HCEC 1CT (cell line): ENCODE measurements around the gene HSPB8.
A peak's percentile ranks its signal among the peaks of the same experiment; 100 is the strongest.

Experiments
- DNase-seq: peaks from one replicate; pipeline ENCODE4 v3.0.0-alpha.2; 2017

The HSPB8 gene

GRCh38 chr12:119178544-119179334 lies at the start of gene HSPB8:
Gene HSPB8, plus strand, starts transcription at chr12:119178931. Its CDS starts 382 bp downstream, at chr12:119179313.
- DNase-seq: peak; percentile 48

- DNase-seq: no peak
These were observed 48.8 kb upstream of the HSPB8 start for GRCh38 chr12:119129827-119130434.

- no peak for DNase-seq
These were observed 48.2 kb upstream of the HSPB8 start for GRCh38 chr12:119130523-119130922.

- DNase-seq: no peak
These were observed 44.3 kb upstream of the HSPB8 start for GRCh38 chr12:119134284-119135072.

GRCh38 chr12:119136811-119137410 lies 41.8 kb upstream of the HSPB8 start:
- no peak for DNase-seq

- no peak for DNase-seq
These were observed 39.3 kb upstream of the HSPB8 start for GRCh38 chr12:119139448-119139847.

GRCh38 chr12:119145367-119145766 lies 33.4 kb upstream of the HSPB8 start:
- DNase-seq: no peak

- no peak for DNase-seq
These were observed 30.8 kb upstream of the HSPB8 start for GRCh38 chr12:119147847-119148448.

- DNase-seq: no peak
These were observed 29.5 kb upstream of the HSPB8 start for GRCh38 chr12:119149270-119149669.

GRCh38 chr12:119151445-119152026 lies 27.2 kb upstream of the HSPB8 start:
- no peak for DNase-seq

- DNase-seq: no peak
These were observed 25.0 kb upstream of the HSPB8 start for GRCh38 chr12:119153477-119154434.

- no peak for DNase-seq
These were observed 24.3 kb upstream of the HSPB8 start for GRCh38 chr12:119154435-119154818.

- no peak for DNase-seq
These were observed 22.2 kb upstream of the HSPB8 start for GRCh38 chr12:119156401-119157044.

- DNase-seq: no peak
These were observed 21.2 kb upstream of the HSPB8 start for GRCh38 chr12:119157528-119157927.

- no peak for DNase-seq
These were observed 20.8 kb upstream of the HSPB8 start for GRCh38 chr12:119157978-119158377.

- DNase-seq: no peak
These were observed 20.3 kb upstream of the HSPB8 start for GRCh38 chr12:119158402-119158801.

- DNase-seq: no peak
These were observed 18.9 kb upstream of the HSPB8 start for GRCh38 chr12:119159844-119160243.

GRCh38 chr12:119167902-119168301 lies 10.8 kb upstream of the HSPB8 start:
- no peak for DNase-seq

GRCh38 chr12:119168721-119169120 lies 10.0 kb upstream of the HSPB8 start:
- DNase-seq: no peak

GRCh38 chr12:119169150-119169549 lies 9.6 kb upstream of the HSPB8 start:
- DNase-seq: no peak

GRCh38 chr12:119171291-119171690 lies 7.4 kb upstream of the HSPB8 start:
- DNase-seq: no peak
